Raji (cell line): Measurements from ENCODE around the gene SNPH.

Experiments used
- POLR2A ChIP-seq: IDR thresholded peaks from 2 replicates; pipeline ENCODE4 v1.6.1; 2011; ENCODE audit warnings: low read depth, low read length, control low read depth; ENCODE audit not compliant: insufficient read depth

The SNPH gene

GRCh38 chr20:1331801-1332453 lies 65.8 kb downstream of the SNPH start:
- TF ChIP-seq POLR2A, result no peak

- TF ChIP-seq POLR2A, result no peak
Measured at GRCh38 chr20:1332749-1333300, 66.7 kb downstream of the SNPH start.

- TF ChIP-seq POLR2A, result no peak
Measured at GRCh38 chr20:1333462-1334369, 67.6 kb downstream of the SNPH start.

- no peak for TF ChIP-seq POLR2A
Measured at GRCh38 chr20:1334370-1334731, 68.3 kb downstream of the SNPH start.

- no peak for TF ChIP-seq POLR2A
Measured at GRCh38 chr20:1334761-1335160, 68.7 kb downstream of the SNPH start.

- TF ChIP-seq POLR2A, result no peak
Measured at GRCh38 chr20:1335961-1336698, 70.0 kb downstream of the SNPH start.

DNA sequence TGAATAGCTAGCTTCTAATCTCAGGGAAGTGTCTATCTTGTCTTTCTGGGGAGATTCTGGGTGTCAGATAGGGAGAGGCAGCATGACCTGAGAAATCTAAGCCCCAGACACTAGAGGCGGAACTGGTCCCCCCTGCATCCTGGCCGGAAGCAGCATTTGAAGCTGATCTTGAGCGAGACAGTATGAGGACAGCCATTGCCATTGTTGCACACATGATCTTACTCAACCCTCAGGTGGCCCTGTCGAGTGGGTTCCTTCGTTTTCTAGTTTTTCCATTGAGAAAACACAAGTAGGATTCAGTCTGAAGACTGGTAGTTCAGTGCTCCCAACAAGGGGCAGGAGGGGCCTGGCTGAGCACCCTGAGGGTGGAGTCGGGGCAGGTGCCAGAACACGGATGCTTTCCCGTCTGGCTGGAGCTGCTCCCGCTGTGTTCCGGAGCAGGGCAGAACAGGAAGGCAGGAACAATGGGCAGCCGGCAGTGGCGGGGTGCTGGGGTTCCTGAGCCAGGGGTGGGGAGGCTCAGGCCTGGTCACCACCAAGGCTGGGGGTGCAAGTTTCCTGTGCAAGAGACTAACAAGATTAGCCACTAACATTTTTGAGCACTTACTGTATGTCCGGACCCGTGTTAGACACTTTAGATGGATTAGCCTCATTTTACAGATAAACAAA lies 70.7 kb downstream of the SNPH start:
- no peak for TF ChIP-seq POLR2A

- TF ChIP-seq POLR2A, result no peak
Measured at GRCh38 chr20:1337441-1337840, 71.3 kb downstream of the SNPH start.

GRCh38 chr20:1338096-1338495 lies 72.0 kb downstream of the SNPH start:
- no peak for TF ChIP-seq POLR2A

- no peak for TF ChIP-seq POLR2A
Measured at GRCh38 chr20:1338801-1339200, 72.7 kb downstream of the SNPH start.

DNA sequence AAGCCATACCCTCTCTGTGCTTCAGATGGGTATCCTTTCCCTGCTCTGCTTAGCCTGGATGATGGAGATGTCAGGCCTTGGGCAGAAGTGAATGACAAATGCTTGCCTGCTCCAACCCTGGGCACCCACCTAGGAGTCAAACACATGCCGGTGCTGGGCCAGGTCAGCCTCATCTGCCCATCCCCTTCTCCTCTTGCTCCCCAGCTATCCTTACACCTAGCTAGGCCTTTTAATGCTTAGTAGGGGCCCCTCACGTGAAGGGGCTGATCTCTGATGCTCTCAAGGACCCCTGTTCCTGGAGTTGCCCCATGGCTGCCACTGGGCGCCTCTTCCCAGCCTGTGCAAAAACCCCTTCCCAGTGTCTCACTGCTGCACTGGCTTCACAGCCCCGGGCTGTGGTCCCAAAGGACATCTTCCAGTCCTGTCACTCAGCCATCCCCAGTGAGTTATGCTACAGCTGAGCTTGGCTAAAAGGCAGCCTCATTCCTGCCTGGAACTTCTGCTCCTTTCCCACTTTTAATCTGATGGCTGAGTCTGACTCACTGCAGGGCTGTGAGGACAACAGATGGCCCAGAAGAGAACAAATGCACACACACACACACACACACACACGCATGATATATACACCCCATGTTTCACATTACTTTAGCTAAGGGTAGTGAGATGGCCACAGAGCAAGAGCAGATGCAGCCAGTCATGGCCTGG lies 75.6 kb downstream of the SNPH start:
- TF ChIP-seq POLR2A, result no peak

GRCh38 chr20:1345030-1345755 lies 79.1 kb downstream of the SNPH start:
- no peak for TF ChIP-seq POLR2A

GRCh38 chr20:1345756-1346093 lies 79.6 kb downstream of the SNPH start:
- TF ChIP-seq POLR2A, result no peak
